Coronary artery (tissue), 2 donors: ENCODE measurements around the gene ADAMTSL3.

Experiments
- DNase-seq: peaks from one replicate; pipeline ENCODE4 v3.0.0-alpha.2; 2017; ENCODE audit warnings: low spot score
- H3K27ac ChIP-seq, 2 donors: fragments of 200-600 bp; sonication (generic); one replicate each; pipeline ENCODE4 v1.5.1; 2016 to 2019
- H3K4me3 ChIP-seq: fragments of 200-600 bp; sonication (generic); 2 replicates; pipeline ENCODE4 v1.5.1; 2016; ENCODE audit warnings: mild to moderate bottlenecking, moderate library complexity
- CTCF ChIP-seq: fragments of 200-600 bp; sonication (generic); IDR thresholded peaks from one replicate; pipeline ENCODE4 v1.5.1; 2019; ENCODE audit warnings: antibody characterized with exemption

The ADAMTSL3 gene

GRCh38 chr15:83886321-83886720 is 232.4 kb downstream of the ADAMTSL3 start:
- no peak for DNase-seq
- no peak overlapping the region for H3K4me3 ChIP-seq
- no peak overlapping the region for H3K27ac ChIP-seq
- TF ChIP-seq CTCF = no peak

- H3K27ac ChIP-seq = no peak overlapping the region
- no peak for TF ChIP-seq CTCF
- DNase-seq = no peak
- H3K4me3 ChIP-seq = no peak overlapping the region
Measured at GRCh38 chr15:83887404-83887803, 233.5 kb downstream of the ADAMTSL3 start.

- H3K27ac ChIP-seq = no peak overlapping the region
- TF ChIP-seq CTCF = no peak
- H3K4me3 ChIP-seq = no peak overlapping the region
- DNase-seq = no peak
Measured at GRCh38 chr15:83887961-83888360, 234.0 kb downstream of the ADAMTSL3 start.

- TF ChIP-seq CTCF = no peak
- Histone ChIP-seq H3K4me3 (no peak overlapping the region), H3K27ac (no peak overlapping the region)
- no peak for DNase-seq
Measured at GRCh38 chr15:83889995-83890394, 236.1 kb downstream of the ADAMTSL3 start.

- Histone ChIP-seq H3K27ac (no peak overlapping the region), H3K4me3 (no peak overlapping the region)
- DNase-seq = no peak
- TF ChIP-seq CTCF = no peak
Measured at GRCh38 chr15:83890587-83890986, 236.7 kb downstream of the ADAMTSL3 start.

GRCh38 chr15:83892498-83892897 is 238.6 kb downstream of the ADAMTSL3 start:
- Histone ChIP-seq H3K27ac (no peak overlapping the region), H3K4me3 (no peak overlapping the region)
- DNase-seq = no peak
- TF ChIP-seq CTCF = no peak

- no peak for TF ChIP-seq CTCF
- no peak for DNase-seq
- Histone ChIP-seq H3K4me3 (no peak overlapping the region), H3K27ac (no peak overlapping the region)
Measured at GRCh38 chr15:83893308-83893707, 239.4 kb downstream of the ADAMTSL3 start.
